Ovary (tissue), 10 donors: ENCODE data around the gene EIF3L. TPM values are rescaled to one million over a fixed set of nuclear protein-coding genes. Genes with fewer than 3 reads are reported as not detected.
"Not testable (repeated sequence)": the region's sequence is repeated elsewhere in the genome, so short reads cannot be mapped to it uniquely, and the experiment has no call there.

Experiments
- DNase-seq, 5 donors: peaks; one replicate each; pipeline ENCODE4 v3.0.0-alpha.2; 2019 to 2020
- H3K27ac ChIP-seq, 2 donors: fragments of 200-600 bp; one replicate each; pipeline versions ENCODE4 v1.5.1 to v1.8.0; 2019 to 2022
- H3K27me3 ChIP-seq: fragments of 200-600 bp; one replicate; pipeline ENCODE4 v1.8.0; 2022
- H3K36me3 ChIP-seq: fragments of 200-600 bp; sonication (generic); one replicate; pipeline ENCODE4 v1.5.1; 2019
- H3K4me1 ChIP-seq: one replicate; pipeline ENCODE4 v1.8.1; 2013; ENCODE audit warnings: mild to moderate bottlenecking, moderate library complexity; ENCODE audit not compliant: insufficient read depth
- H3K4me3 ChIP-seq: fragments of 200-600 bp; sonication (generic); one replicate; pipeline ENCODE4 v1.5.1; 2017
- H3K9me3 ChIP-seq, 2 donors: fragments of 200-600 bp in 1 of 2; sonication (generic) in 1 of 2; one replicate each; pipeline versions ENCODE4 v1.5.1 to v1.8.1; 2013 to 2019; ENCODE audit warnings: mild to moderate bottlenecking in 1 of 2, moderate library complexity in 1 of 2
- EP300 ChIP-seq: sonication (generic); formaldehyde crosslinking; IDR thresholded peaks from one replicate; pipeline ENCODE4 v1.6.1; 2017; ENCODE audit warnings: antibody characterized with exemption
- POLR2A ChIP-seq: fragments of 450-650 bp; IDR thresholded peaks from one replicate; pipeline ENCODE4 v1.6.1; 2017; ENCODE audit warnings: antibody characterized with exemption, mild to moderate bottlenecking, moderate library complexity
- WGBS, 3 donors: extraction: QIAGEN DNeasy Blood & Tissue Kit in 1 of 3; methylation state at CpG; one replicate each; pipeline versions ENCODE4 v1.1.5 to v1.1.7; 2013 to 2017; 5-methylcytosine and 5-hydroxymethylcytosine counted together
- intact Hi-C, 4 donors: fragments of 100-400 bp; cut with DNase I; formaldehyde crosslinking; loops; one replicate each; pipeline versions ENCODE4 v1.11.0 to v1.15.1; 2022 to 2023
- long read RNA-seq, 3 donors: library from polyadenylated mRNA in 2 of 3; unstranded in 2 of 3; transcript quantifications; one replicate each; pipeline ENCODE4 v2.0.0 and lab custom pipeline, GENCODE V29; 2021 to 2026
- polyA plus RNA-seq, 2 donors: library from polyadenylated mRNA; stranded (reverse); fragments of 200-250 nt in 1 of 2; fragments of 350-450 nt in 1 of 2; fragmentation: Illumina TruSeq in 1 of 2; extraction: RNeasy Lipid Tissue Mini Kit (QIAGEN cat#74804) in 1 of 2; gene quantifications; one replicate each; pipeline ENCODE4 v1.2.3, GENCODE V29; 2013 to 2014
- total RNA-seq, 7 donors: library from RNA; depleted of rRNA in 2 of 7; stranded (reverse); fragments of >200 nt in 2 of 7; fragmentation: NEBNext Ultra II Directional in 3 of 7; extraction: Animal tissue kit (Norgen Biotek cat#: 25700) in 3 of 7; gene quantifications; one replicate each; pipeline versions ENCODE4 v1.1.0 to v1.2.4, GENCODE V29; 2016 to 2023
- TF ChIP-seq, protein P1 (sequence below), 3 donors: fragments of 450-650 bp in 2 of 3; fragments of 200-600 bp in 1 of 3; IDR thresholded peaks; one replicate each; pipeline versions ENCODE4 v1.5.1 to v1.8.0; 2016 to 2022; ENCODE audit warnings: antibody characterized with exemption in 3 of 3, mild to moderate bottlenecking in 1 of 3
- donor health status: DM: no; HTN: no; CAD: no; lungs with moderate emphysema.
- donor health status: DM: no; HTN: no; CAD: no.
- donor health status: Bipolar disorder and iron deficiency.
- donor health status: DM: yes; HTN: yes; CAD: no.
- donor health status: DM: no; HTN: no; CAD: no.
- donor health status: DM: yes; HTN: yes; CAD: no.

The EIF3L gene
- total RNA-seq (1,000 to 10,000 TPM in 2 of 7 donors, 100 to 1,000 TPM in 5; 534 to 1,344 (median 896) TPM), polyA plus RNA-seq (1,000 to 10,000 TPM in 1 of 2 donors, 100 to 1,000 TPM in 1; 725 to 1,289 TPM)
- long read RNA-seq, donor 1, transcript EIF3L-203 (13 exons, 3,220 nt): major isoform, 6,333 of 7,199 reads
- long read RNA-seq, donor 1, transcript EIF3L-212 (12 exons, 1,708 nt): minor isoform, 25 of 7,199 reads
- long read RNA-seq, donor 1, transcript EIF3L-213 (6 exons, 1,294 nt): minor isoform, 7 of 7,199 reads
- long read RNA-seq, donor 1, partial matches to known transcripts: 235 of 7,199 reads
- long read RNA-seq, donor 1, other reads (novel, unspliced or antisense): 598 of 7,199 reads
- long read RNA-seq, donor 2, transcript EIF3L-203 (13 exons, 3,220 nt): major isoform, 174 of 275 reads
- long read RNA-seq, donor 2, partial matches to known transcripts: 88 of 275 reads
- long read RNA-seq, donor 2, other reads (novel, unspliced or antisense): 8 of 275 reads
- long read RNA-seq, donor 3, transcript EIF3L-203 (13 exons, 3,220 nt): major isoform, 894 of 1,031 reads
- long read RNA-seq, donor 3, partial matches to known transcripts: 90 of 1,031 reads
- long read RNA-seq, donor 3, other reads (novel, unspliced or antisense): 45 of 1,031 reads

DNA sequence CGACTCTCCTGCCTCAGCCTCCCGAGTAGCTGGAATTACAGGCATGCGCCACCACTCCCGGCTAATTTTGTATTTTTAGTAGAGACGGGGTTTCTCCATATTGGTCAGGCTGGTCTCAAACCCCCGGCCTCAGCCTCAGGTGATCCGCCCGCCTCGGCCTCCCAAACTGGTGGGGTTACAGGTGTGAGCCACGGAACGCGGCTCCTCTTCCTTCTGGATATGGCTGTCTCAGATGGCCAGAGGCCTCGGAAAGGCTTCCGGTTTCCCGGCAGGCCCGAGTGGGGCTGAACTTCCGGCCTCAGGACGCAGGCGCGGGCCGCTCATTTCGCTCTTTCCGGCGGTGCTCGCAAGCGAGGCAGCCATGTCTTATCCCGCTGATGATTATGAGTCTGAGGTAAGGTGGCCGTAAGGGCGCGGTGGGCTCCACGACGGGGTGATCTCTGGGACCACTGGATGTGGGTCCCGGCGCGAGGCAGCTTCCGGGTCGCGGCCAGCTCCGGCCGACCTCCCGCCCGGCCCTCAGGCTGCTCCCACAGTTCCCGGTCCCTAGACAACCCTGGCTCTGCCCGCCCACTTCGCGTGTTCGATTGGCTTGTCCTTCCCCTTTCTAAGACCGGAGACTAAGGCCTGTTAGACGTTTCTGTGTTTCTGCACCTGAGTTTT lies at the start of gene EIF3L:
TSS of gene EIF3L (plus strand) at position 331 of the 663 bp plus-strand sequence. CDS start at position 362, 31 bp downstream.
- intact Hi-C loops: loop anchor here in 1 of 4 donors (10.0 kb wide), 1 partner anchor 356 kb away; the partner anchor contains the start of gene MAFF
- peak; percentile 86 for TF ChIP-seq POLR2A
- peak; percentile 14 for TF ChIP-seq EP300
- TF ChIP-seq, protein P1, sequence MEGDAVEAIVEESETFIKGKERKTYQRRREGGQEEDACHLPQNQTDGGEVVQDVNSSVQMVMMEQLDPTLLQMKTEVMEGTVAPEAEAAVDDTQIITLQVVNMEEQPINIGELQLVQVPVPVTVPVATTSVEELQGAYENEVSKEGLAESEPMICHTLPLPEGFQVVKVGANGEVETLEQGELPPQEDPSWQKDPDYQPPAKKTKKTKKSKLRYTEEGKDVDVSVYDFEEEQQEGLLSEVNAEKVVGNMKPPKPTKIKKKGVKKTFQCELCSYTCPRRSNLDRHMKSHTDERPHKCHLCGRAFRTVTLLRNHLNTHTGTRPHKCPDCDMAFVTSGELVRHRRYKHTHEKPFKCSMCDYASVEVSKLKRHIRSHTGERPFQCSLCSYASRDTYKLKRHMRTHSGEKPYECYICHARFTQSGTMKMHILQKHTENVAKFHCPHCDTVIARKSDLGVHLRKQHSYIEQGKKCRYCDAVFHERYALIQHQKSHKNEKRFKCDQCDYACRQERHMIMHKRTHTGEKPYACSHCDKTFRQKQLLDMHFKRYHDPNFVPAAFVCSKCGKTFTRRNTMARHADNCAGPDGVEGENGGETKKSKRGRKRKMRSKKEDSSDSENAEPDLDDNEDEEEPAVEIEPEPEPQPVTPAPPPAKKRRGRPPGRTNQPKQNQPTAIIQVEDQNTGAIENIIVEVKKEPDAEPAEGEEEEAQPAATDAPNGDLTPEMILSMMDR (IDR thresholded peaks at IDR 0.05): no peak
- 1% methylated on average over 49 of the region's 49 CpGs for WGBS, 3 donors

DNA sequence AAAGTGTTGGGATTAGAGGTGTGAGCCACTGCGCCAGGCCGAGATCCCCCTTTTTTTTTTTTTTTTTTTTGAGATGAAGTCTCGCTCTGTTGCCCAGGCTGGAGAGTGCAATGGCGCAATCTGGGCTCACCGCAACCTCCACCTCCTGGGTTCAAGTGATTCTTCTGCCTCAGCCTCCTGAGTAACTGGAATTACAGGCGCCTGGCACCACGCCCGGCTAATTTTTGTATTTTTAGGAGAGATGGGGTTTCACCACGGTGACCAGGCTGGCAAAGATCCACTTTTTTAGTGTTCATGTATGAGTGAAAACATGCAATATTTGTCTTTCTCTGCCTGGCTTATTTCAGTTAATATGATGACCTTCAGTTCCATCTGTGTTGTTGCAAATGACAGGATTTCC lies 49.2 kb upstream of the EIF3L start:
- not testable (repeated sequence) for H3K4me1 ChIP-seq, H3K27me3 ChIP-seq, H3K27ac ChIP-seq, H3K36me3 ChIP-seq, DNase-seq, H3K9me3 ChIP-seq, H3K4me3 ChIP-seq
- intact Hi-C loops: loop anchor here in 2 of 4 donors (5.0 to 10.0 kb wide), 2 partner anchors 138 to 155 kb away; no protein-coding TSS in a partner anchor
- 70 to 77% (median 75%) methylated on average over 9 of the region's 9 CpGs for WGBS, 3 donors

More for the DNA sequence above, at the start of gene EIF3L:
- peak; percentile 85 to 92 (median 87) for DNase-seq
- Histone ChIP-seq H3K4me3 (peak within 1 kb of the TSS; percentile 59), H3K27ac (peak within 1 kb of the TSS; percentile 47 to 66), H3K4me1 (peaks cover 5% of the 10 kb centered on the region), H3K9me3 (no peaks in the 10 kb centered on the region), H3K36me3 (no peaks in the 10 kb centered on the region), H3K27me3 (no peaks in the 10 kb centered on the region)

DNA sequence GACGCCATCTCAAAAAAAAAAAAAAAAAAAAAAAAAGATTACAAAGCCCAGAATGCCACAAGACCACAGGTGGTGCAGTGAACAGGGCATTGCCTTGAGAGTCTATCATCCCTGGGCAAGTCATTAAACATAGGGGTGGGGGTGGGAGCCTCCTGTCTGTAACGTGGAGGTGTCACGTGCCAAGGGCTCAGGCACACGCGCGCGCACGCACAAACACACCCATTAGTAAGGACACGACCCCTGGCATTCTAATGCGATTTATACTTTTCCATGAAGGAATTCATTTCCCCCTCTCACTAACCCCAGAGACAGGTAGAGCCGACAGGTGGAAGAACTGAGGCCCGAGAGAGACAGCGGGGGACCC lies 47.3 kb upstream of the EIF3L start:
- intact Hi-C loops: loop anchor here in 1 of 4 donors (5.0 kb wide), 1 partner anchor 140 kb away; no protein-coding TSS in a partner anchor
- Histone ChIP-seq H3K27ac (no peak overlapping the region), H3K4me1 (peaks cover 6% of the 10 kb centered on the region), H3K9me3 (no peaks in the 10 kb centered on the region), H3K27me3 (no peaks in the 10 kb centered on the region), H3K36me3 (no peaks in the 10 kb centered on the region), H3K4me3 (peak overlapping the region; percentile 43)
- no peak for DNase-seq
- TF ChIP-seq EP300 (no peak), POLR2A (no peak)
- TF ChIP-seq, protein P1 (IDR thresholded peaks at IDR 0.05): no peak
- WGBS, 3 donors: 2 to 6% (median 5%) methylated on average over 13 of the region's 13 CpGs

DNA sequence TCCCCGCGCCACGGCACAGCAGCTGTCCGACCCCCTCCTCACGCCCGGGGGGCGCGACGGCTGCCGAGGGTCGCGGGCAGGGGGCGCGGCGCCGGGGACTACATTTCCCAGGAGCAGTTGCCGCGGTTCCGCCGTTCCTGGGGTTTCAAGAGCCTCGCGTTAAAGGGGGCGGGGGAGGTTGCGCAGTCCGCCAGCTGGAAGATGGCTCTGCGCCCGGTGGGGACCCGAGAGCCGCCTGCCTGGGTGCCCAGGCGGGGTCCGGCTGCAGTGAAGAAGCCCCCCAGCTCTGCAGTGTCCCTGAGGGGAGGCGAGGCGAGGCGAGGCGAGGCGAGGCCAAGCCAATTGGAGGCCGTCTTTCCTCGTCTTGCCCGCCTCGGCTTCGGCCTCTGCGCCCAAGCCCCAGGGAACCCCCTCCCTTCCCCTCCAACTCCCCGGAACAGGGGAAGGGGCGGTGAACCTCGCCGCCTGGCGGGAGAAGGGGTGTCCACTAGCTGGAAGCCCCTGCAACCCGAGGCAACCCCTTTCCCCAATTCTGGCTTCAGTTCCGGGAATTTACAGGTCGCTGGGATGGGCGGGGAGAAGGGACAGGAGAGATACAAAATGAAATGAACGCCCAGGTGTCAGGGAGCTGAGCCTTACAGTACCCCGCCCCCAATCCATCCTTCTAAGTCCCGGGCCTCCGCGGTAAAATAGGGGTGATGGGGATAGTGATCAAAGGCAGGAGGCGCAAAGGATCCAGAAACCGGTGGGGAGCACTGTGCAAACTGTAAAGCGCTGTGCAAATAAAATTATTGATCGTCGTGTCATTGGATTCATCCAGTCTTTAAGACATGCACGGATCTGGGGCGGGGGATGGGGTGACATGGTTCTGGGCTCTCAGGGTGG lies 46.7 kb upstream of the EIF3L start:
- no peaks in the 10 kb centered on the region for H3K9me3 ChIP-seq
- peaks cover 6% of the 10 kb centered on the region for H3K4me1 ChIP-seq
- DNase-seq: peak; percentile 56 to 81 (median 73)
- H3K27me3 ChIP-seq: no peaks in the 10 kb centered on the region
- TF ChIP-seq, protein P1 (IDR thresholded peaks at IDR 0.05): no peak
- 2 to 4% (median 3%) methylated on average over 36 to 63 of the region's 63 CpGs for WGBS, 3 donors
- peak overlapping the region; percentile 43 for H3K4me3 ChIP-seq
- no peak overlapping the region for H3K27ac ChIP-seq
- H3K36me3 ChIP-seq: no peaks in the 10 kb centered on the region
- intact Hi-C loops: loop anchor here in 1 of 4 donors (5.0 kb wide), 1 partner anchor 140 kb away; no protein-coding TSS in a partner anchor
